Coronary artery (tissue), 2 donors: Measurements from ENCODE around the gene MACROD1.

Source experiments
- DNase-seq: peaks from one replicate; pipeline ENCODE4 v3.0.0-alpha.2; 2017; ENCODE audit warnings: low spot score
- H3K27ac ChIP-seq, 2 donors: fragments of 200-600 bp; sonication (generic); one replicate each; pipeline ENCODE4 v1.5.1; 2016 to 2019
- H3K4me3 ChIP-seq: fragments of 200-600 bp; sonication (generic); 2 replicates; pipeline ENCODE4 v1.5.1; 2016; ENCODE audit warnings: mild to moderate bottlenecking, moderate library complexity
- TF ChIP-seq, protein P1 (sequence below): fragments of 200-600 bp; sonication (generic); IDR thresholded peaks from one replicate; pipeline ENCODE4 v1.5.1; 2019; ENCODE audit warnings: antibody characterized with exemption

The MACROD1 gene

GRCh38 chr11:64037027-64037634 is 128.8 kb downstream of the MACROD1 start:
- DNase-seq, result no peak
- Histone ChIP-seq H3K27ac (peak overlapping the region in 1 of 2 donors; percentile 1), H3K4me3 (peak overlapping the region; percentile 66)
- TF ChIP-seq, protein P1, sequence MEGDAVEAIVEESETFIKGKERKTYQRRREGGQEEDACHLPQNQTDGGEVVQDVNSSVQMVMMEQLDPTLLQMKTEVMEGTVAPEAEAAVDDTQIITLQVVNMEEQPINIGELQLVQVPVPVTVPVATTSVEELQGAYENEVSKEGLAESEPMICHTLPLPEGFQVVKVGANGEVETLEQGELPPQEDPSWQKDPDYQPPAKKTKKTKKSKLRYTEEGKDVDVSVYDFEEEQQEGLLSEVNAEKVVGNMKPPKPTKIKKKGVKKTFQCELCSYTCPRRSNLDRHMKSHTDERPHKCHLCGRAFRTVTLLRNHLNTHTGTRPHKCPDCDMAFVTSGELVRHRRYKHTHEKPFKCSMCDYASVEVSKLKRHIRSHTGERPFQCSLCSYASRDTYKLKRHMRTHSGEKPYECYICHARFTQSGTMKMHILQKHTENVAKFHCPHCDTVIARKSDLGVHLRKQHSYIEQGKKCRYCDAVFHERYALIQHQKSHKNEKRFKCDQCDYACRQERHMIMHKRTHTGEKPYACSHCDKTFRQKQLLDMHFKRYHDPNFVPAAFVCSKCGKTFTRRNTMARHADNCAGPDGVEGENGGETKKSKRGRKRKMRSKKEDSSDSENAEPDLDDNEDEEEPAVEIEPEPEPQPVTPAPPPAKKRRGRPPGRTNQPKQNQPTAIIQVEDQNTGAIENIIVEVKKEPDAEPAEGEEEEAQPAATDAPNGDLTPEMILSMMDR, result no peak

DNA sequence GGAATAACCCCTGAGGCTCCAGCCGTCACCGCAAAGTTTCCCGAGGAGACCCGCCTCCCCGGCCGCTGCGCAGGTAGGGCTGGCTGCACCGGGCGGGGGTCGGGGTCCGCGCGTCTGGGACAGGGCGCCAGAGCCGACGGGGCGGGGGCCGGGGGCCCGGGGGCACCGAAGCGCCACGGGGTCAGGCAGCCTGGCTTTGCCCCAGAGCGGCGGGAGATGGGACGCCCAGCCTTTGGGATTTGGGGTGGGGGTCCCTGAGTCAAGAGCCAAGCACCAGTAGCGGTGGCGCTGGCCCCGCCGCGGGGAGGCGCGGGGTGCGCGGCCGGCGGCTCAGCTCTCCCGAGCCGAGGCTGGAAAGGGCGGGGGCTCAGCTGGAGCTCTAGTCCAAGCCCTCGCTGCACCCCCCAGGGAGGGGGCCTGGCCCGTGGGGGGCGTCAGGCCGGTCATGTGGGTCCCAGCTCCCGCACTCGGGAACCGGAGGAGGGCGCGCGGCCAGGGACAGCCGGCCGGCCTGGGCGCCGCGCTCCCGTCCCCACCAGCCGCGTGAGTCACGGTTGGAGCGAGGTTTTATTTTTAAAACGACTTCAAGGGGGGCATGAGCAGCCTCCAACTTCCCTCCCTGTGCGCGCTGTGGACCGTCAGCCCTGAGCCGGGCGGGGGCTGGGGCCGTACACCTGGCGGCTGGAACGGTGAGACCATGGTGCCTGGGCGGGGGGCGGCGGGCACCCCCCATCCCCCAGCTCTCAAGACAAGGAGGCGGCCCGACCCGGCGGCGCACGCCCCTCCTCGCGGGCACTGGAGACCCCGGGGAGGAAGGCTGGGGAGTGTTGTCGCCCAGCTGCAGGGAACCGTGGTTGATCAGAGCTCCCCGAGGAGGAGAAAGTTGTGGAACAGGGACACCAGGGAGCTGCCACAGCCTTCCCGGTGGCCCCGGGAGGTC is 129.6 kb downstream of the MACROD1 start:
- Histone ChIP-seq H3K4me3 (peak overlapping the region; percentile 66), H3K27ac (peak overlapping the region in 1 of 2 donors; percentile 1)
- TF ChIP-seq, protein P1, result no peak
- DNase-seq, result no peak

DNA sequence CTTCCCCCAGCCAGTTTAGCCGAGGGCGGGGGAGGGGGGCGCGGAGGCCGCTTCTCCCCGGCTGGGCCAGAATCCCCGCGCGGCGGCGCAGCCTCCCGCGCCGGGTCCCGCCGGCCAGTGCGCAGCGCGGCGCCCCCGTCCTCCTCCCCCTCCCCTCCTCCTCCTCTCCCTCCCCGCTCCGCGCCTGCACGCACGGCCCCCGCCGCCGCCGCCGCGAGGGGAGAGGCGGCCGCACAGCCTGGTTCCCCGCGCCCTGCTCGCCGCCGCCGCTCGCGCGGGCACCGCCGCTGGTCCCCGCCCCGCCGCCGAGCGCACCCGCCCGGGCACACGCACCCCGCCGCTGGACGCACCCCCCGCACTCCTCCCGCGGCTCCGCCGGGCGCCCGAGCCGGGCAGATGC is 130.3 kb downstream of the MACROD1 start, which contains the start of gene FLRT1:
Gene FLRT1, plus strand, starts transcription at position 356 of the 400 bp plus-strand sequence. CDS start 80,337 bp downstream, outside the sequence.
- DNase-seq, result no peak
- Histone ChIP-seq H3K4me3 (peak within 1 kb of the TSS; percentile 66), H3K27ac (peak within 1 kb of the TSS in 1 of 2 donors; percentile 1)
- TF ChIP-seq, protein P1, result no peak

- peak overlapping the region; percentile 66 for H3K4me3 ChIP-seq
- no peak overlapping the region for H3K27ac ChIP-seq
- no peak for DNase-seq
- TF ChIP-seq, protein P1, result no peak
Observed at GRCh38 chr11:64035081-64035524, 130.8 kb downstream of the MACROD1 start.

DNA sequence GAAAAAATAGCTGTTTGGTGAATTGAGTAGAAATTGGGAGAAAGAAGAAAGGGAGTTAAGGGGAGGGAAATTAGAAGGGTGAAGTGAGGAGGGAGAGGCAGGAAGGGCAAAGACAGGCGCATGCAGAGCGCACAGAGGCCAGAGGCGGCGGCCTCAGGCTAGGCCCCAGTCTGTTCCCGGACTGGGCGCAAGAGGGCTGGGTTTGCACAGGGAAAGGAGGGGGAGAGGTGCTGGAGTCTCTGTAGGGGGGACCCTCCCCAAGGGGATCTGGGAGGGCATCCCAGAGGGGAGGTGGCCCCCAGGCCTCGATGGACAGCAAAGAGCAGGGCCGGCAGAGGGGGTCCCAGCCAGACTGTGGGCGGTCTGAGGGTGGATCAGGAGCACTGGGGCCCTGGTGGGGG is 131.5 kb downstream of the MACROD1 start:
- TF ChIP-seq, protein P1, result no peak
- DNase-seq, result no peak
- H3K27ac ChIP-seq, result no peak overlapping the region
- no peak overlapping the region for H3K4me3 ChIP-seq

DNA sequence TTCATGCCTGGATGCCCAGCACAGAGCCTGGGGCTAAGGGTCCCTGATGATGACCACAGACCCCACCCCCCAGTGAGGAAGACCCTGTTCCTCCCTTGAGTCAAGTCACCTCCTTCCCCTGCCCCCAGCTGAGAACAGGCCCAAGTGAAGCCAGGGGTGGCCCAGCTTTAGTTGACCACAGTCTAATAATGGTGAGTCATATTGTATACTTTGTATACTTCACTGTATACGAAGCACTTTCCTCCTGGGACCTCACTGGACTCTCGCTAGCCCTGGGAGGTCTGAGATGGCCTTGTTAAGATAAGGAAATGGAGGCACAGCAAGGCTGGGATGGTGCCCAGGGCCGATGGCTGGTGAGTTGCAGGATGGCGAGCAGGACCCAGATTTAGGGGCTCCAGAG is 133.9 kb downstream of the MACROD1 start:
- no peak for DNase-seq
- no peak overlapping the region for H3K4me3 ChIP-seq
- TF ChIP-seq, protein P1, result no peak
- H3K27ac ChIP-seq, result no peak overlapping the region
